T-helper 1 cell treated with Interleukin-12 subunit alpha and Interleukin-12 subunit beta and Interleukin-4 antibody, amounts not matched to agents 30 μg/mL and 1 μg/mL, for 36 hours (primary cell): Measurements from ENCODE around the gene NFKBIA.
"Not testable (repeated sequence)": the region's sequence is repeated elsewhere in the genome, so short reads cannot be mapped to it uniquely, and the experiment has no call there.

Source experiments
- H3K27ac Mint-ChIP-seq: one replicate; pipeline ENCODE4 v1.8.0; 2021; ENCODE audit warnings: mild to moderate bottlenecking, mixed read lengths
- H3K27me3 Mint-ChIP-seq: one replicate; pipeline ENCODE4 v1.8.0; 2021; ENCODE audit warnings: low read depth, mixed read lengths
- H3K36me3 Mint-ChIP-seq: one replicate; pipeline ENCODE4 v1.8.0; 2021; ENCODE audit warnings: low read depth, mixed read lengths
- H3K4me1 Mint-ChIP-seq: one replicate; pipeline ENCODE4 v1.8.0; 2021; ENCODE audit warnings: low read depth, mixed read lengths
- H3K4me3 Mint-ChIP-seq: one replicate; pipeline ENCODE4 v1.8.0; 2021; ENCODE audit warnings: mild to moderate bottlenecking, moderate library complexity, mixed read lengths
- H3K9me3 Mint-ChIP-seq: one replicate; pipeline ENCODE4 v1.8.0; 2021; ENCODE audit warnings: mixed read lengths

The NFKBIA gene

DNA sequence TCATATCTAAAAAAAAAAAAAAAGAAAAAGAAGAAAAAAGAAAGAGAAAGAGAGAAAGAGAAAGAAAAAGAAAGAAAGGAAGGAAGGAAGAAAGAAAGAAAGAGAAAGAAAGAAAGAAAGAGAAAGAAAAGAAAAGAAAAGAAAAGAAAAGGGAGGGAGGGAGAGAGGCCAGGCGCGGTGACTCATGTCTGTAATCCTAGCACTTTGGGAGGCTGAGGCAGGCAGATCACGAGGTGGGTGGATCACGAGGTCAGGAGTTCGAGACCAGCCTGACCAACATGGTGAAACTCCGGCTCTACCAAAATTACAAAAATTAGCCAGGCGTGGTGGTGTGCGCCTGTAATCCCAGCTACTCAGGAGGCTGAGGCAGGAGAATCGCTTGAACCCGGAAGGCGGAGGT lies 31.3 kb downstream of the NFKBIA start:
- peak overlapping the region; percentile 31 for H3K27ac Mint-ChIP-seq
- H3K9me3 Mint-ChIP-seq, H3K4me1 Mint-ChIP-seq, H3K4me3 Mint-ChIP-seq, H3K27me3 Mint-ChIP-seq, H3K36me3 Mint-ChIP-seq: not testable (repeated sequence)

DNA sequence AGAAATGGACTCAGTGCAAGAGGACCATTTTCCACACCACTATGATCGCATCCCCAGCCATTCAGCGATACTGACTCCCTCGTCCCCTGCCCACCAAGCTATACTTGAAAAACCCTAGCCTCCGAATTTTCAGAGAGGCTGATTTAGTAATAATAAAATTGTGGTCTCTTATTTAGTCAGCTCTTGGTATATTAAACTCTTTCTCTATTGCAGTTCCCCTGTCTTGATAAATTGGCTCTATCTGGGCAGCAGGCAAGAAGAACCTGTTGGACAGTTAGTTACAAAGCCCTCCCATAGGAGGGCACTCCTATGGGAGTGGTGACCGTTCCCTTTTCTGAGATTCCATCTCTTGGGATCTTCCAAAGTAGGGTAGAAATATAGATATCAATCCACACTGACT lies 33.6 kb downstream of the NFKBIA start:
- peaks cover 18% of the 10 kb centered on the region for H3K4me1 Mint-ChIP-seq
- H3K9me3 Mint-ChIP-seq, result peaks cover 6% of the 10 kb centered on the region
- H3K27me3 Mint-ChIP-seq, result no peaks in the 10 kb centered on the region
- no peaks in the 10 kb centered on the region for H3K36me3 Mint-ChIP-seq
- H3K27ac Mint-ChIP-seq, result no peak overlapping the region
- H3K4me3 Mint-ChIP-seq, result no peak overlapping the region

DNA sequence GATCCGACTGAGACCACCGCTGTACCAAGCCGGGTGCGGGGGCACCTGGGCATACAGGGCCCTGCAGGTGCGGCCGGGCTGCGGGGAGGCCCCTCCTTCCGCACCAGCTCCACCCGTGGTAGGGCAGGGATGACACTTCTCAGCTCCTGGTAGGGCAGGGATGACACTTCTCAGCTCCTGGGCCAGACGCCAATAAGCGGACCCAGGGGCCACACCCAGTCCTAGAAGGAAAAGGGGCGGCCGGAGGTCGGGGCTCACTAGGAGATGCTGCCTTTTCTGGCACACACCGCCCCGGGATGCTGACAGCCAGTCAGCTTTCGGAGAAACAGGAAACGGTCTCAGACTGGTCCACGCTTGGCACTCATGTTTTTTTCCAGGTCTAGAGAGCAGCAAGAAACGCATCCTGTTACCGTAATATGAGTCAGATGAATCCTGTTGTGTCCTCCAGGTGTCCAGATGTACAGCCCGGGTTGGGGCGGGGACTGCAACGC lies 34.8 kb downstream of the NFKBIA start:
- no peaks in the 10 kb centered on the region for H3K36me3 Mint-ChIP-seq
- H3K4me3 Mint-ChIP-seq, result no peak overlapping the region

DNA sequence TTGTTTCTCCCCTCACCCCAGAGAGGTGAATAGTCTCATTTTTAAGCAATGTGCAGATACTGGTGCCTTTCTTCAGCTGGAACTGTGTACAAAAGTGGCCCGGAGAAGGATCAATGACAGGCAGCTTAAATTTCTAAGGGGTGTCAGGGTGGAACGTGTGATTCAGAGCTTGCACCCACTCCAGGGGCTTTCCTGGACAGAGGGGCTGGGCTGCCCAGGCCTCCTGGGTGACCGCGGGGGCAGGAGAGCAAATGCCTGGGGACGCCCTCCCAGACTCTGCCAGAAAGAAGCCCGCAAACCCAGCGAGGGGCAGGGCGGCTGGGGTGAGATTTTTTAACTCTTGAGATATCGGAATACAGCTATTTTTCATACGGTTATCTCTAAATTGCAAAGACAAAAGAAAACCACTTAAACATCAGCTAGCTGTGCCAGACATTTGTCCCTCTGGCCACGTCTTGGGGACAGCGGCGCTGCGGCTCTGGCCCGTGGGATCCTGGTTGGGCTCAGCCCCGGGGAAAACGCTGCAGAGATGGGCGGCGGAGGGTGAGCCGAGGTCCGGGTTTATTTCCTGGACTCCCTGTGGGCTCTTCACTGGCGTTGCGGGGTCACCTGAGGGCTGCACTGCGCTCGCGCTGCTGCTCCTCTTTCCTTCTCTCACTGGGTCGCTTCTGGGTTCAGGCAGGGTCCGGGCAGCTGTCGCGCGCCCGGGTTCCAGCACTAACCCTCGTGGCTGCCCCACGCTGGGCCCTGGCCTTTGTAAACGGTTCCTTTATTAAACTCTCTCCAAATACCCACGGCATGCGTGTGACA lies 35.8 kb downstream of the NFKBIA start:
- H3K27ac Mint-ChIP-seq, result peak overlapping the region; percentile 49
- peaks cover 6% of the 10 kb centered on the region for H3K9me3 Mint-ChIP-seq
- no peak overlapping the region for H3K4me3 Mint-ChIP-seq
- peaks cover 27% of the 10 kb centered on the region for H3K4me1 Mint-ChIP-seq
- no peaks in the 10 kb centered on the region for H3K36me3 Mint-ChIP-seq
- no peaks in the 10 kb centered on the region for H3K27me3 Mint-ChIP-seq

More for the DNA sequence above, 34.8 kb downstream of the NFKBIA start:
- Mint-ChIP-seq H3K9me3 (peaks cover 6% of the 10 kb centered on the region), H3K27ac (peak overlapping the region; percentile 31), H3K27me3 (no peaks in the 10 kb centered on the region), H3K4me1 (peaks cover 27% of the 10 kb centered on the region)

DNA sequence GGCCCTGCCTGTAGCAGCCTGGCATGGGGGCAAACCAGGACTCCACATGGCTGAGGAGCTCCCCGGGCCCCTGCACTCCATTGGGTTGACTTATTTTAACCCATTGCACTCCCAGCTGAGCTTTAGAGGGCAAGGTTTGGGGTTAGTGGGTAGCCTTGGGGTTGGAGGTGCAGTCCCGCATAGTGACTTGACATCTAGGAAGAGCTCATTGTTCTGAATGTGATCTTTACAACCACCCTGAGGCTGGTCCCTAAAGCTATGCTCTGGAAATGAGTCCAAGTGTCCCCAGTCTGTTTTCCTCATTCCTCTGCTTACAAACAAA lies 36.4 kb downstream of the NFKBIA start:
- Mint-ChIP-seq H3K27ac (peak overlapping the region; percentile 49), H3K4me1 (peaks cover 27% of the 10 kb centered on the region), H3K4me3 (no peak overlapping the region), H3K9me3 (peaks cover 6% of the 10 kb centered on the region), H3K36me3 (no peaks in the 10 kb centered on the region), H3K27me3 (no peaks in the 10 kb centered on the region)

DNA sequence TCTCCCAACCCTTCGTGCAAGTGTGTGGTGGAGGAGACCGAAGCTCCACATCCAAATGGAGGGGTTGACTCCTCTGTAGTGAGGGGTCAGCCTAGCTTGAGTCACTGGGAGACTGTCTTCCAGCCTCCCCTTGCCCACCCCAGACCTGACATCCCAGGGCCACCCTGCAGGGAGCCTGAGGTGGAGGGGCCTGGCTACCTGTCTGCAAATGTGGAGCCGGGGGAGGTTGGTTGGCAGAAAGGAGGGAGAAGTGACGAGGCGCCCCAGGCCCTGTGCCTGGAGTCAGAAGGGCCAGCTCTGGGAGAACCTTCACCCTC lies 37.5 kb downstream of the NFKBIA start:
- Mint-ChIP-seq H3K4me3 (no peak overlapping the region), H3K9me3 (peaks cover 6% of the 10 kb centered on the region), H3K36me3 (no peaks in the 10 kb centered on the region), H3K27ac (no peak overlapping the region), H3K27me3 (no peaks in the 10 kb centered on the region), H3K4me1 (peaks cover 27% of the 10 kb centered on the region)

DNA sequence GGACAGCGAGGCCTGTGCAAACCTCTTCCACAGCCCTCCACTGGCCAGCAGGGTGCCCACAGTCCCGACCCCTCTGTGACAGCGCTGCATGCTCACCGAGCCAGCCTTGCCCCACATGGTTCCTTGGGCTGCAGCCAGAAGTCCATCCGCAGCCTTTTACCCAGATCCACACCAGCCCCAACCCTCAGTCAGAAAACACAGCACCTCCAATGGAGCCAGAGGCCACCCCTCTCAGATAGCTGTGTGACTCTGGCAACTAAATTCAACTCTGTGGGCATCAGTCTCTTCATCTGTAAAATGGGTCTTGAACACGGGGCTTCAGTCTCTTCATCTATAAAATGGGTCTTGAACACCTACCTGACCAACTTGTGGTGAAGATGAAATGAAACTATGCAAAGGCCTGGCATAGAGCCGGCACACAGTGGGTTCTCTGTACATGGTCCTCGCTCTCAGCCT lies 38.0 kb downstream of the NFKBIA start:
- H3K4me1 Mint-ChIP-seq, result peaks cover 27% of the 10 kb centered on the region
- no peaks in the 10 kb centered on the region for H3K36me3 Mint-ChIP-seq
- no peak overlapping the region for H3K27ac Mint-ChIP-seq
- no peak overlapping the region for H3K4me3 Mint-ChIP-seq
- no peaks in the 10 kb centered on the region for H3K27me3 Mint-ChIP-seq
- peaks cover 6% of the 10 kb centered on the region for H3K9me3 Mint-ChIP-seq

DNA sequence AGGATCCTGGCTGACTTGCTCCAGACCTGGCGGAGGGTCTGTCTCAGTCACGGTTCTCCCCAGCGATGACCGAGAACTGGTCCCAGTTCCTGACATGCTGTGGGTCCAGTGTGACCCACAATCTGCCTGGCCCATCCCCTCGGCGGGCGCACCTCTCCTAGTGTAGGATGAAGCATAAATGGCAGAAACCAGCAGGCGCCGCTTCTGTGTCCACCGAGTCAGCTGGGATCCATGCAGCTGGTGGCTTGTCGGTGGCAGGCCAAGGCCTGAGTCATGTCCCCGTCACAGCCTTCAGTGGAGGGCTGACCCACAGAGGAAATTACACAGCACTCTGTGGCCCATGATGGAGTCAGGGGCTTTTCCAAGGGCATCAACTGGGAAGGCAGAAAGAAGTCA lies 38.5 kb downstream of the NFKBIA start:
- no peak overlapping the region for H3K4me3 Mint-ChIP-seq
- H3K9me3 Mint-ChIP-seq, result peaks cover 4% of the 10 kb centered on the region
- H3K27me3 Mint-ChIP-seq, result no peaks in the 10 kb centered on the region
- H3K4me1 Mint-ChIP-seq, result peaks cover 27% of the 10 kb centered on the region
- peak overlapping the region; percentile 78 for H3K27ac Mint-ChIP-seq
- no peaks in the 10 kb centered on the region for H3K36me3 Mint-ChIP-seq

DNA sequence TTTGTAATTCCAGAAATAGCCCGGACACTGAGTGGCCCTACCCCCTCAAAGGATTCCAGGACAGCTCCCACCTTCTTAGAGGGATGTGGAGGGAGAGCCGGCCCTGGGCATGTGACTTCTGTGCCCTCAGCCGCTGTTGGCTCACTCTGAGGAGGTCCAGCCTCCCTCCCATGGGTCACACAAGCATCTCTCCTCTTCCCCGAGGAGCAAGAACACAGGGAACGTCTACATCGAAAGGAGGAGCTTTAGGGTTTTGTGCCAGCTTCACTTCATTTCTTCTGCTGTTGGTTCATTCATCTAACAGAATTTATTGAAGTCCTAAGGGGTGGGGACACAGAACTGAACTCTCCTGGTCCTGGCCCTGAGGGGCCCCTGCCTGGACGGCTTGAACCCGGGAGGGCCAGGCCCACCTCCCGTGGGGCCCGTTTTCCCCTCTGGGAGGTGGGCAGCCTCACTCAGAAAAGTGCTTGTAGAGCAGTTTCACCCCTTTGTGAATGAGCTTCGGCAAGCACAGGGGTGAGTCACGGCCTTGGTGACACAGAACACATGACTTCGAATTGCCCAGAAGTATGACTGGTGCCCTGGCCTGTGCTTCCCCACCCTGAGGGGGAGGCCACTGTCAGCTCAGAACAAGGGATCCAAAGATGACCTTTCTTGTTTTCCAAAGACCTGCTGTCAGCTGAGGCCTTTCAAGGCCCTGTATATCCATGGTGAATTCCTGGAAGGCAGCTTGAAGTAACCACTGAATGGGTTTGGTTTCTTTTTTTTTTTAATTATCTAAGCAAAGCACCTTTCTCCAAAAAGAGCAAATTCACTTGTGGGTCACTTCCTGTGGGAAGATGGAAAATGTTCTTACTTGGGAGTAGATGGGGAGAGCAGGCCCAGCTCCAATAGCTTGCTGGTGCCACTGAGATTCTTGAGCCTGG lies 39.2 kb downstream of the NFKBIA start:
- Mint-ChIP-seq H3K4me1 (peaks cover 27% of the 10 kb centered on the region), H3K27me3 (no peaks in the 10 kb centered on the region), H3K9me3 (no peaks in the 10 kb centered on the region), H3K36me3 (no peaks in the 10 kb centered on the region), H3K27ac (peak overlapping the region; percentile 78), H3K4me3 (peak overlapping the region; percentile 18)

DNA sequence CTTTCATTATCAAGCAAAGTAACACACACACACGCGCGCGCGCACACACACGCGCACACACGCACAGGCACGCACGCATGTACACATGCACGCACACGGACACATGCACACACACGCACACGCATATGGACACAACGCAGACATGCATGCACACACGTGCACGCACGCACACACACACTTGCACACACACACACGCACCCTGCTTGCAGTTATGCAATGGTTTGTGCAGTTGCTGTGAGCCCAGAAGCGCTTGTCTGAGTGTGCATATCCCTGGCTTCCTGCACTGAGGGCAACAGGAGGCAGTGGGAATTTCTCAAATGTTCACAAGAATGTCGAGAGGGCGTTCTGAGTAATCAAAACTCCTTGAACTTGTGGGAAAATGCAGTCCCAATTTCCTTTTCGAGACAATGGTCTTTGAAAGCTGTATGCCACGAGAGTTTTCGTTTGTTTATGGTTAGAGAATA lies 41.6 kb downstream of the NFKBIA start:
- Mint-ChIP-seq H3K4me1 (peaks cover 20% of the 10 kb centered on the region), H3K27me3 (no peaks in the 10 kb centered on the region), H3K36me3 (no peaks in the 10 kb centered on the region), H3K27ac (no peak overlapping the region), H3K9me3 (no peaks in the 10 kb centered on the region), H3K4me3 (no peak overlapping the region)

DNA sequence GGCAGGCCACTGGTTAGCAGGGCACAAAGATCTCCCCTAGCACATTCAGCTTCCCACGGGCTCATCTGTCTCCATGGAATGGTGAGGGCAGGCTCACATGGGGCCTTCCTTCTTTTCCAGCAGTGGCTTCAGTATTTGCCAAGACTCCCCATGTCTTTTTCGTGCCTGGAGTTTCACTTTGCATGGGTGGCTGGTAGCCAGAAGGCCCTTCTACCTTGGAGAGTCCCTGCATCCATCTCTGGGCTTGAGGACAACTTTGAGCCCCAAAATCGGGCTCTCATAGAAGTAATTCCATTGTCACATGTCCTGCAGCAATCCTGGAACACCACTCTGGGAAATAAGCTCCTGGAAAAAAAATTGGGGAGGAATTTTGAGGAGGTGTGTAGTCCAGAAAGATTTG lies 42.1 kb downstream of the NFKBIA start:
- peaks cover 17% of the 10 kb centered on the region for H3K4me1 Mint-ChIP-seq
- H3K27me3 Mint-ChIP-seq, result no peaks in the 10 kb centered on the region
- H3K27ac Mint-ChIP-seq, result no peak overlapping the region
- no peaks in the 10 kb centered on the region for H3K9me3 Mint-ChIP-seq
- no peak overlapping the region for H3K4me3 Mint-ChIP-seq
- H3K36me3 Mint-ChIP-seq, result no peaks in the 10 kb centered on the region

DNA sequence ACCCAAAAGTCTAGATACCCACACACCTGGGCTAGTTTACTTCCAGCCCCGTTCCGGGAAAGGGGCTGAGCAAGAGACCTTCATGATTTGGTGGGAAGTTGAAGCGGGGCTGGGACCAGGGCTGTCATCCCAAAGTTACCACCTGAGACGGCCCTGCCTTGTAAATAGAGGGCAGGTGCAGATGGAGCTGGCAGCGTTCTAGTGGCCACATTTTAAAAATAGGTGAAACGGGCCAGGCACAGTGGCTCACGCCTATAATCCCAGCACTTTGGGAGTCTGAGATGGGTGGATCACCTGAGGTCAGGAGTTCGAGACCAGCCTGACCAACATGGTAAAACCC lies 43.4 kb downstream of the NFKBIA start:
- Mint-ChIP-seq H3K4me1 (peaks cover 18% of the 10 kb centered on the region), H3K4me3 (no peak overlapping the region), H3K27ac (no peak overlapping the region), H3K9me3 (no peaks in the 10 kb centered on the region), H3K27me3 (no peaks in the 10 kb centered on the region), H3K36me3 (no peaks in the 10 kb centered on the region)

DNA sequence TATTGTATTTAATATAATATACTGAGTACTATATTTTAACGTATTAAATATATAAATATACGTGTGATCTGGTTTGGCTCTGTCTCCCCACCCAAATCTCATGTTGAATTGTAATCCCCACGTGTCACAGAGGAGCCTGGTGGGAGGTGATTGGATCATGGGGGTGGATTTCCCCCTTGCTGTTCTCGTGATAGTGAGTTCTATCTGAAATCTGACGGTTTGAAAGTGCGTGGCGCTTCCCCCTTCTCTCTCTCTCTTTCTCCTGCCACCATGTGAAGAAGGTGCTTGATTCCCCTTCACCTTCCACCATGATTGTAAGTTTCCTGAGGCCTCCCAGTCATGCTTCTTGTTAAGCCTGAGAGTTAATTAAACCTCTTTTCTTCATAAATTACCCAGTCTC lies 44.9 kb downstream of the NFKBIA start:
- H3K27ac Mint-ChIP-seq, H3K4me3 Mint-ChIP-seq, H3K36me3 Mint-ChIP-seq, H3K9me3 Mint-ChIP-seq, H3K27me3 Mint-ChIP-seq: not testable (repeated sequence)
- peaks cover 12% of the 10 kb centered on the region for H3K4me1 Mint-ChIP-seq

DNA sequence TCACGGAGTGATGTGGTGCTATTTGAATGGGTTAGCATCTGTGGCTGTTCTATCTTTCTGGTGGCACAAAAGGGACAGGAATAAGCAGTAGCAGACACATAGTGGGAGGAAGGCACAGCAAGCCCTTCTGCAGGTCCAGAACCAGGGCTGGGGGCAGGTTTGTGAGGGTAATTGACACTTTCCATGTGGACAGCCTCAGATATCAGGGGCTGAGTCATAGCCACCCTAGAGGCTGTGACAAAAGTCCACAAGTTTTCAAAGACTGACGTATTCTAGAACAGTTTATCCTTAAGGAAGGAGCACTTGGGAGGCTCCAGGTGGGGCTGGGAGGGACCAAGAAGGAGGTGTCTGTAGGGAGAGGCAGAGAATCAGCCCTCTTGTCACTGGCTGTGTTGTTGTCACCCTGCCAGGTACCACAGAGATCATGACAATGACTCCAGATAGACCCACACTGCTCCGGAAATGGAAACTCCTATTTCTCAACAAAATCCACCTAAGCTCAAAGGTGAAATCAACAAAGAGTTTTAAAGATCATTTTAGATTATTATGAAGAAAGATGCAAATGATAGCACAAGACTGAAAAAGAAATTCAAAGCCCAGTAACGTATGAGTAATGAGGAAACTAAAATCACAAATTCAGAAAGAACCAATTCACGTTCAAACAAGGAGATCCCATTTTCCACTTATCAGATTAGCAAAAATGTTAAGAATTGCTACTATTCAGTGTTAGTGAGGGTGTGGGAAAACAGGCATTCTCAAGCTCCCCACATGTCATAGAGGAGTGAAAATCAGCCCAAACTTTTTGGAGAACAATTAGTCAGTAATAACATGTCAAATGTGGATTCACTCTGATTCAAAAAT lies 48.3 kb downstream of the NFKBIA start:
- H3K27me3 Mint-ChIP-seq, result no peaks in the 10 kb centered on the region
- no peak overlapping the region for H3K4me3 Mint-ChIP-seq
- H3K36me3 Mint-ChIP-seq, result no peaks in the 10 kb centered on the region
- no peaks in the 10 kb centered on the region for H3K9me3 Mint-ChIP-seq
- peaks cover 18% of the 10 kb centered on the region for H3K4me1 Mint-ChIP-seq
- peak overlapping the region; percentile 53 for H3K27ac Mint-ChIP-seq
